K562 (cell line): ENCODE data around the gene COL6A2. TPM values are rescaled to one million over a fixed set of nuclear protein-coding genes. Genes with fewer than 3 reads are reported as not detected.

Experiments used
- HNRNPH1 ChIP-seq: fragments of 200-400 bp; formaldehyde crosslinking; optimal IDR thresholded peaks from 2 replicates; pipeline ENCODE3; 2017; ENCODE audit warnings: low read depth, mild to moderate bottlenecking, low read length, moderate library complexity
- KLF13 ChIP-seq: fragments of 450-650 bp; IDR thresholded peaks from 2 replicates; pipeline ENCODE4 v1.6.1; 2016; ENCODE audit warnings: missing genetic modification characterization, low read depth, mild to moderate bottlenecking, missing compliant biosample characterization, moderate library complexity, borderline replicate concordance
- MECOM ChIP-seq: fragments of 250-450 bp; sonication (Bioruptor Pico); IDR thresholded peaks from 2 replicates; pipeline ENCODE4 v1.8.0; 2022; ENCODE audit warnings: inconsistent platforms
- MTA3 ChIP-seq: fragments of 450-650 bp; formaldehyde crosslinking; IDR thresholded peaks from 2 replicates; pipeline ENCODE4 v1.6.1; 2017; ENCODE audit warnings: mild to moderate bottlenecking, borderline replicate concordance
- RB1 ChIP-seq: fragments of 450-650 bp; IDR thresholded peaks from 2 replicates; pipeline ENCODE4 v1.6.1; 2017; ENCODE audit warnings: low read depth, mild to moderate bottlenecking
- SRF ChIP-seq, 2 experiments: fragments of 250-450, 450-650 bp in 1 of 2; sonication (Bioruptor Pico) in 1 of 2; sonication (generic) in 1 of 2; formaldehyde crosslinking; IDR thresholded peaks; 2 replicates each; pipeline versions ENCODE4 v1.5.0 to v1.5.1; 2020 to 2022; ENCODE audit warnings: mild to moderate bottlenecking in 1 of 2, missing genetic modification reagents in 1 of 2
- ZC3H8 ChIP-seq: fragments of 450-650 bp; IDR thresholded peaks from 2 replicates; pipeline ENCODE4 v1.6.1; 2017
- polyA plus RNA-seq, 8 experiments: library from polyadenylated mRNA; depleted of rRNA in 4 of 8; stranded (reverse) in 5 of 8; unstranded in 3 of 8; fragments of >200 nt; fragmentation: Nextera tagmentation in 2 of 8; fragmentation: Illumina TruSeq in 1 of 8; extraction: Ambion mirVana in 2 of 8; extraction: Trizol in 1 of 8; gene quantifications; 2 replicates each; pipeline versions ENCODE4 v1.2.1 to v1.2.3, GENCODE V29; 2011 to 2014; ENCODE audit warnings: inconsistent platforms in 1 of 8, missing spikeins in 1 of 8
- total RNA-seq, 7 experiments: library from RNA; depleted of rRNA in 6 of 7; stranded (reverse); fragments of >200 nt in 6 of 7; fragmentation: Illumina TruSeq in 2 of 7; extraction: Trizol in 2 of 7; gene quantifications; 2 replicates each; pipeline versions ENCODE4 v1.2.1 to v1.2.3, GENCODE V29; 2011 to 2021; ENCODE audit warnings: low replicate concordance in 1 of 7
- TF ChIP-seq, protein P1 (sequence below): sonication (generic); formaldehyde crosslinking; IDR thresholded peaks from 2 replicates; pipeline ENCODE4 v1.9.0; 2022; ENCODE audit warnings: mild to moderate bottlenecking, missing genetic modification reagents
- TF ChIP-seq, protein P2 (sequence below): fragments of 450-650 bp; formaldehyde crosslinking; IDR thresholded peaks from 2 replicates; pipeline ENCODE4 v1.4.0; 2020; ENCODE audit warnings: mild to moderate bottlenecking
- TF ChIP-seq, protein P3 (sequence below): fragments of 250-450 bp; sonication (Bioruptor Pico); IDR thresholded peaks from 2 replicates; pipeline ENCODE4 v1.4.0; 2020

COL6A2 gene
- total and polyA plus RNA-seq, 9 of the 15 experiments (the other 6 are each of a cell fraction or from before 2014, with no cell fraction given), result 0.07 to 1.1 (median 0.24) TPM; not detected in 3

DNA sequence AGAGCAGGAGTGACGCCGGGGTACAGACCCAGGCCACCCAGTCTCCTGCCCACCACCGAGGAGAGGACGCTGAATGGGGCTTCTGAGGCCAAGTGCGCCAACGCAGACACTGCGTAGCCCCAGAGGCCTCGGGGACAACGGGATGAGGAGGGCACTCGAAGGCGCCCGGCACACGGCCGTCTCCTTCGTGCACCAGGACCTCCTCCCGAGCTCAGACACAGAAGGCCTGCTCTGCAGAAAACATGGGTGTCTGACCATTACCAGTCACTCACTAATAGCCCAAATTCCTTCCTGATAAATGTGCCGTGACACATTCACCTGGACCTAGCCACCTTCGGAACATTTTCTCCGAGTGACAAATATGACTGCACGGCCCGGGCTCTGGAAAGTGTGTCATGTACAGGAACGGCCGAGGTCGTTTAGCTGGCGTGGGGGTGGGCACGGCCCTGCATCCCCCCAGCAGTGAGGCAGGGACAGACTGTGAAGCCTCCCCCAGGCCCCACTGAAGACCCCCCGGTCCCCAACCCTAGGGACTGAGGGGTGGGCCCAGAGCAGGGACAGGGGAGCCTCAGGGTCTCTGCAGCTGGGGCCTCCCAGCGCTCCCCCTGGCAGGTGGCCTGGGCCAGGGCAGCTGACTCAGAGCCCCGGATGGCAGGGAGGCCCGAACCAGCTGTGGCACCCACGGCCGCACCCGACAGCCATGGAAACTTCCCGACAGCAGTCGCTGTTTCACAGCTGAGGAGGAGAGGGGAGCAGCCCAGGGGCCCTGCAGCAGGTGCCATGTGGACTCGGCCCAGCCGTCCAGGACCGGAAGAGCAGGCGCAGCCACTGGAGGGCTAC, 16.7 kb upstream of the COL6A2 start (continued):
- TF ChIP-seq, protein P1, sequence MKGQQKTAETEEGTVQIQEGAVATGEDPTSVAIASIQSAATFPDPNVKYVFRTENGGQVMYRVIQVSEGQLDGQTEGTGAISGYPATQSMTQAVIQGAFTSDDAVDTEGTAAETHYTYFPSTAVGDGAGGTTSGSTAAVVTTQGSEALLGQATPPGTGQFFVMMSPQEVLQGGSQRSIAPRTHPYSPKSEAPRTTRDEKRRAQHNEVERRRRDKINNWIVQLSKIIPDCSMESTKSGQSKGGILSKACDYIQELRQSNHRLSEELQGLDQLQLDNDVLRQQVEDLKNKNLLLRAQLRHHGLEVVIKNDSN (CRISPR knock-in tag), result no peak
- TF ChIP-seq SRF (CRISPR knock-in tag; IDR thresholded peaks at IDR 0.05) (no peak), KLF13 (no peak), HNRNPH1 (no peak), RB1 (no peak), MECOM (CRISPR knock-in tag) (no peak), MTA3 (no peak), ZC3H8 (no peak)
- TF ChIP-seq, protein P2, sequence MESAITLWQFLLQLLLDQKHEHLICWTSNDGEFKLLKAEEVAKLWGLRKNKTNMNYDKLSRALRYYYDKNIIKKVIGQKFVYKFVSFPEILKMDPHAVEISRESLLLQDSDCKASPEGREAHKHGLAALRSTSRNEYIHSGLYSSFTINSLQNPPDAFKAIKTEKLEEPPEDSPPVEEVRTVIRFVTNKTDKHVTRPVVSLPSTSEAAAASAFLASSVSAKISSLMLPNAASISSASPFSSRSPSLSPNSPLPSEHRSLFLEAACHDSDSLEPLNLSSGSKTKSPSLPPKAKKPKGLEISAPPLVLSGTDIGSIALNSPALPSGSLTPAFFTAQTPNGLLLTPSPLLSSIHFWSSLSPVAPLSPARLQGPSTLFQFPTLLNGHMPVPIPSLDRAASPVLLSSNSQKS (CRISPR knock-in tag), result no peak
- TF ChIP-seq, protein P3, sequence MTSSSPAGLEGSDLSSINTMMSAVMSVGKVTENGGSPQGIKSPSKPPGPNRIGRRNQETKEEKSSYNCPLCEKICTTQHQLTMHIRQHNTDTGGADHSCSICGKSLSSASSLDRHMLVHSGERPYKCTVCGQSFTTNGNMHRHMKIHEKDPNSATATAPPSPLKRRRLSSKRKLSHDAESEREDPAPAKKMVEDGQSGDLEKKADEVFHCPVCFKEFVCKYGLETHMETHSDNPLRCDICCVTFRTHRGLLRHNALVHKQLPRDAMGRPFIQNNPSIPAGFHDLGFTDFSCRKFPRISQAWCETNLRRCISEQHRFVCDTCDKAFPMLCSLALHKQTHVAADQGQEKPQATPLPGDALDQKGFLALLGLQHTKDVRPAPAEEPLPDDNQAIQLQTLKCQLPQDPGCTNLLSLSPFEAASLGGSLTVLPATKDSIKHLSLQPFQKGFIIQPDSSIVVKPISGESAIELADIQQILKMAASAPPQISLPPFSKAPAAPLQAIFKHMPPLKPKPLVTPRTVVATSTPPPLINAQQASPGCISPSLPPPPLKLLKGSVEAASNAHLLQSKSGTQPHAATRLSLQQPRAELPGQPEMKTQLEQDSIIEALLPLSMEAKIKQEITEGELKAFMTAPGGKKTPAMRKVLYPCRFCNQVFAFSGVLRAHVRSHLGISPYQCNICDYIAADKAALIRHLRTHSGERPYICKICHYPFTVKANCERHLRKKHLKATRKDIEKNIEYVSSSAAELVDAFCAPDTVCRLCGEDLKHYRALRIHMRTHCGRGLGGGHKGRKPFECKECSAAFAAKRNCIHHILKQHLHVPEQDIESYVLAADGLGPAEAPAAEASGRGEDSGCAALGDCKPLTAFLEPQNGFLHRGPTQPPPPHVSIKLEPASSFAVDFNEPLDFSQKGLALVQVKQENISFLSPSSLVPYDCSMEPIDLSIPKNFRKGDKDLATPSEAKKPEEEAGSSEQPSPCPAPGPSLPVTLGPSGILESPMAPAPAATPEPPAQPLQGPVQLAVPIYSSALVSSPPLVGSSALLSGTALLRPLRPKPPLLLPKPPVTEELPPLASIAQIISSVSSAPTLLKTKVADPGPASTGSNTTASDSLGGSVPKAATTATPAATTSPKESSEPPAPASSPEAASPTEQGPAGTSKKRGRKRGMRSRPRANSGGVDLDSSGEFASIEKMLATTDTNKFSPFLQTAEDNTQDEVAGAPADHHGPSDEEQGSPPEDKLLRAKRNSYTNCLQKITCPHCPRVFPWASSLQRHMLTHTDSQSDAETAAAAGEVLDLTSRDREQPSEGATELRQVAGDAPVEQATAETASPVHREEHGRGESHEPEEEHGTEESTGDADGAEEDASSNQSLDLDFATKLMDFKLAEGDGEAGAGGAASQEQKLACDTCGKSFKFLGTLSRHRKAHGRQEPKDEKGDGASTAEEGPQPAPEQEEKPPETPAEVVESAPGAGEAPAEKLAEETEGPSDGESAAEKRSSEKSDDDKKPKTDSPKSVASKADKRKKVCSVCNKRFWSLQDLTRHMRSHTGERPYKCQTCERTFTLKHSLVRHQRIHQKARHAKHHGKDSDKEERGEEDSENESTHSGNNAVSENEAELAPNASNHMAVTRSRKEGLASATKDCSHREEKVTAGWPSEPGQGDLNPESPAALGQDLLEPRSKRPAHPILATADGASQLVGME (CRISPR knock-in tag), result no peak
